HG03342 (cell line): ENCODE measurements around the gene TRO.

Experiments used
- ATAC-seq: cut with Tn5 transposase; IDR thresholded peaks from one replicate; pipeline ENCODE4 v1.9.1; 2021; ENCODE audit warnings: mild to moderate bottlenecking, moderate library complexity; ENCODE audit not compliant: unreplicated experiment

TRO gene

DNA sequence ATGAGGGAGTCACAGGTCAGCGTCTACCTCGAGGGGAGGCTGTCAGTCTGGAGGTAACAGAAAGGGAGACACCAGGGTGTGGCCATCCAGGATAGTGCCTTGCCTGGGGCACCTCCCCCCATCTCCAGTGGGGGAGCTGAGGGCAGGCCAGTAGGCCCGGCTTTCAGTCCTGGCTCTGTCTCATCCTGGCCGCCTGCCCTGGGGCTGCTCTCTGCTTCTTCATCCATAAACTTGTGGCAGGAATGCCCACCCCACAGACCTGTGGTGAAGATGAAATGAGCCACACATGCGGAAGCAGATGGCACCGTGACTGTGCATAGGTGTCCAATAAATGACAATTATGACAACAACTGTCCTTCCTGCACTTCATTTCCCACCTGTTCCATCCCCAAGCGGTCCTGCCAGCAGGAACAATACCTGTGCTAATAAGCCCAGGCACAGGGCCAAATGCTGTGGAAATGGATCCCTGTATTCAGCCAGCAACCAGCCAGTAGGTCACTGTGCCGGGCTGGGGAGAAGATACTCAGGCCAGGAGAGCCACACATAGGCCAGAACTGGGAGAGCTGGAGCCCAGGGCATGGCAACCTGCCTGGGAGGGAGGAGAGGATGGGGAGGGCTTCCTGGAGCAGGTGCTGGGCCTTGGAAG is 30.2 kb downstream of the TRO start:
- no peak for ATAC-seq

DNA sequence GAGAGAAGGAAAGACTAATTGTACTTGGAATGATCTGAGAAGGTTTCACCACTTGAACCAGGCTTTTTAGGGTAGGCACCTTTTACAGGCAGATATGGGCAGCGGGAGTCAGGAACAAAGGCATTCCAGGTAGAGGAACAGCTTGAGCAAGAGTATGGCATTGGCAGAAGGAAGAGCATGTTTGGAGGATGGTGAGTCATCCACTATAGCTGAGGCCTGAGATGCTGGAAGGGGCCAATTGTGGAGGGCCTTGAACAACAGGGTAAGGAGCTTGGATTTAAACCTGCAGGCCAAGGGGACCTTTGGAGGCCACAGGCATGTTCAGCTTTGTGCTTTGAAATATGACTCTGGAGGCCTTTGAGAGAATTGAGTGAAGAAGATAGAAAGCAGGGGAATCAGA is 41.1 kb downstream of the TRO start:
- ATAC-seq, result no peak

DNA sequence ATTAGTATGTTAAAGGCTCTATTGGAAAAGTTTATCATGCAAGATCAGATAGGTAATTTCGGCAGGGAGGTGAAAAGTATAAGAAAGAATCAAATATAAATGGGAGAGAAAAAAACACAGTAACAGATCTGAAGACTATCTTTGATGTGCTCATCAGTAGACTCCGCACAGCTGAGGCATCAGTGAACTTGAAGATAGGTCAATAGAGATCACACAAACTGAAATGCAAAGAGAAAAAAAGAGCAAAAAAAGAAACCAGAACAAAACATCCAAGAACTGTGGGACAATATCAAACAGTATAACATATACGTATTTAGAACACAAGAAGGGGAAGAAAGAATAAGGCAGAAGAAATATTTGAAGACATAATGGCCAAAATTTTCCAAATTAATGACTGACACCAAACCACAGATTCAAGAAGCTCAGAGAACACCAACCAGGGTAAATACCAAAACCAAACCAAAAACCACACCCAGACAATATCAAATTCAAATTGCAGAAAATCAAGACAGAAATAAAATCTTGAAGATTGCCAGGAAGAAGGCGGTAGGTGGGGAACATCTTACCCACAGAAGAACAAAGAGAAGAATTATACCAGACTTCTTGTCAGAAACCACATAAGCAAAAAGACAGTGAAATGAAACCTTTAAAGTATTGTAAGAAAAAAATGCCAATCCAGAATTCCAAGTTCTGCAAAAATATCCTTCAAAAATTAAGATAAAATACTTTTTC is 44.3 kb downstream of the TRO start:
- no peak for ATAC-seq

DNA sequence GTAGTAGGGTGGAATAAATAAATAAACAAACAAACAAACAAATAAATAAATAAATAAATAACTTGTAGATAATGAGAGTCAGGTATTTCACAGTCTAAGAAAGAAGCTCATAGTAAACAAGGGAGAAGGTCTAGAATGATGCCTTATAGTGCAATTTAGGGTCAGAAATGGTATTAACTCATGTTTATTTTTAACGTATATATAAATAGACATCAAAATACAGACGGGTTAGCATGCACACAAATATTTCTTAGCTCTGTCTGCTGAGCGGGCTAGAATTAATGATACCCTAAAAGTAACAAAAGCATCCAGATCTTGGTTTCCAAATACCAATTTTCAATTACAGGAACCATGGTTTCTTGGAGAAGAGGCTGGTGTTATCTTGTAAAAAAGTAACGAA is 56.8 kb downstream of the TRO start:
- ATAC-seq, result no peak

DNA sequence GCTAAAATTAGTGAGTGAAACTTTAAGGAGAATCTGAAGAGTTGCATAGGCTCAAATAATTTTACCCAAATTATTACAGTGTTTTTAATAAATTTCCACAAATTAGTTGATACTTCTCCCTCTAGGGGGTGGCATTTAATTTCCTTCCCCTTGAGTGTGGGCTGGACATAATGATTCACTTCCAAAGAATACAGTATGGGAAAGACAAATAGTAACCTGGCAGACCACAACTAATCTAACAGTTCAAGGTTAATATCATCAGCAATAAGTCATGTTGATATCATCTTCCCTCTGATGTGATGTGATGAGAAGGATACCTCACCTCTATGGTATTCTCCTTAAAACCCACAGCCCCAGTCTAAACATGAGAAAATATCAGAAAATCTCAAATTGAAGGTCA is 57.8 kb downstream of the TRO start:
- ATAC-seq, result no peak

DNA sequence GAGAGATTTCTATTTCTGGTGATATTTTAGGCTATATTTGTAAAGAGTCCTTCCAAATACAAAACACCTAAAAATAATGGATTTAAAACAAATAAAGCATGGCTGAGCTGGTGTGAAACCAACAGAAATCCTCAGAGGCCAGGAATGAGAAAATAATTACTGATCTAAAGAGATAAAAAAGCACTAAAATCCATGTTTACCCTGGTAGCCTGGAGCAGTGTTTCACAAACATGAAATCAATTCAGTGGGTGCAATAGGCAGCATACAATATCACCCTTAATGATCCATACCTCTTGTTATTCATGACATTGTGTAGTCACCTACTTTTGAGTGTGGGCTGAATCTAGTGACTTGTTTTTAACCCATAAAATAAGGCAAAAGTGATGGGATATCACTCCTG is 58.8 kb downstream of the TRO start:
- no peak for ATAC-seq

DNA sequence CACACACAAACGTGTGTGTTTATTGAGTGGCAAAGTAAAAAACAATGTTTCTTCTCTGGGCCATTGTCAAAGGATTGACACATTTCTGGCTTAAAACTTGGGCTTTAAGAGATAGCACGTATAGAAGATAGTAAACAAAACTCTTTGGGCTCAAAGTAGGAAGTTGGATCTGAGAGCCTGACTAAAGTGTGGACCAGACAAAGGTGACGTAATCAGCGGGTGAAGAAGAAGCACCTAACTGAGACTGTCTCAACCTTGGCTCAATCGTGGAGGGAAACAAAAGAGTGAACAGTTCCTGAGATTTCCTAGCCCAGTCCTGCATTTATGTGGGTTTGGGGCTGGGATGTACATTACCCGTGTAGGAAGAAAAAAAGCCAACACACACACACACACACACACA is 59.7 kb downstream of the TRO start:
- no peak for ATAC-seq
